Thyroid gland (tissue), 4 donors: Measurements from ENCODE around the gene NUPR1. TPM values are rescaled to one million over a fixed set of nuclear protein-coding genes. Genes with fewer than 3 reads are reported as not detected.

Source experiments
- DNase-seq, 2 donors: peaks; one replicate each; pipeline ENCODE4 v3.0.0-alpha.2; 2019
- H3K27ac ChIP-seq, 3 donors: fragments of 200-600 bp; sonication (generic); 1 replicate in 2 of 3; 2 replicates in 1 of 3; pipeline ENCODE4 v1.5.1; 2016 to 2019; ENCODE audit warnings: mild to moderate bottlenecking in 1 of 3, moderate library complexity in 1 of 3
- H3K27me3 ChIP-seq: fragments of 200-600 bp; sonication (generic); one replicate; pipeline ENCODE4 v1.5.1; 2019
- H3K36me3 ChIP-seq, 2 donors: fragments of 200-600 bp; sonication (generic); one replicate each; pipeline ENCODE4 v1.5.1; 2016 to 2019
- H3K4me1 ChIP-seq, 2 donors: fragments of 200-600 bp; sonication (generic); one replicate each; pipeline ENCODE4 v1.5.1; 2017 to 2019
- H3K4me3 ChIP-seq, 3 donors: fragments of 200-600 bp; sonication (generic); replicated peaks in 1 of 3; 1 replicate in 2 of 3; 2 replicates in 1 of 3; pipeline ENCODE4 v1.5.1; 2016; ENCODE audit warnings: mild to moderate bottlenecking in 1 of 3
- H3K9me3 ChIP-seq: fragments of 200-600 bp; sonication (generic); one replicate; pipeline ENCODE4 v1.5.1; 2017
- CTCF ChIP-seq, 6 experiments: fragments of 200-600 bp in 3 of 6; fragments of 450-650 bp in 3 of 6; sonication (generic) in 3 of 6; IDR thresholded peaks; one replicate each; pipeline ENCODE4 v1.5.1; 2016 to 2019; ENCODE audit warnings: antibody characterized with exemption in 6 of 6, mild to moderate bottlenecking in 2 of 6, inconsistent platforms in 1 of 6, moderate library complexity in 1 of 6
- POLR2A ChIP-seq, 2 donors: fragments of 450-650 bp; IDR thresholded peaks; one replicate each; pipeline ENCODE4 v1.6.1; 2017; ENCODE audit warnings: antibody characterized with exemption in 2 of 2, mild to moderate bottlenecking in 2 of 2, moderate library complexity in 1 of 2
- WGBS, 2 donors: methylation state at CpG; one replicate each; pipeline ENCODE4 v1.1.5; 2017; 5-methylcytosine and 5-hydroxymethylcytosine counted together
- intact Hi-C: fragments of 100-400 bp; cut with DNase I; formaldehyde crosslinking; loops from one replicate; pipeline ENCODE4 v1.15.1; 2023
- total RNA-seq, 4 donors: library from RNA; depleted of rRNA; stranded (reverse); fragments of >200 nt; gene quantifications; one replicate each; pipeline ENCODE4 v1.2.3, GENCODE V29; 2016

Gene NUPR1
- total RNA-seq, 4 donors from 2014 or later = 53.3 to 1,103 (median 535) TPM

GRCh38 chr16:28521436-28521835 lies 17.3 kb downstream of the NUPR1 start:
- 62 to 66% methylated on average over 6 of the region's 6 CpGs for WGBS, 2 donors

GRCh38 chr16:28520672-28521071 lies 18.1 kb downstream of the NUPR1 start:
- intact Hi-C loops = no loop called here
- 81 to 91% methylated on average over 7 of the region's 7 CpGs for WGBS, 2 donors
- no peak for TF ChIP-seq CTCF (IDR thresholded peaks at IDR 0.05)
- peaks cover 23 to 44% of the 10 kb centered on the region in 2 donors for H3K4me1 ChIP-seq
- no peak for DNase-seq
- H3K9me3 ChIP-seq = no peaks in the 10 kb centered on the region
- no peak overlapping the region for H3K4me3 ChIP-seq
- H3K27ac ChIP-seq = no peak overlapping the region
- H3K36me3 ChIP-seq = no peaks in the 10 kb centered on the region
- no peaks in the 10 kb centered on the region for H3K27me3 ChIP-seq

More at GRCh38 chr16:28521436-28521835, 17.3 kb downstream of the NUPR1 start:
- peak; percentile 59 to 66 for DNase-seq
- Histone ChIP-seq H3K27ac (peak overlapping the region in 2 of 3 donors; percentile 20 to 22), H3K4me1 (peaks cover 31 to 52% of the 10 kb centered on the region in 2 donors), H3K27me3 (no peaks in the 10 kb centered on the region), H3K36me3 (no peaks in the 10 kb centered on the region), H3K4me3 (no peak overlapping the region), H3K9me3 (no peaks in the 10 kb centered on the region)
- TF ChIP-seq POLR2A (IDR thresholded peaks at IDR 0.05) (no peak), CTCF (IDR thresholded peaks at IDR 0.05) (no peak)
- intact Hi-C loops = no loop called here

- intact Hi-C loops = no loop called here
- Histone ChIP-seq H3K27me3 (no peaks in the 10 kb centered on the region), H3K36me3 (no peaks in the 10 kb centered on the region), H3K9me3 (no peaks in the 10 kb centered on the region), H3K27ac (no peak overlapping the region), H3K4me3 (no peak overlapping the region), H3K4me1 (no peaks in the 10 kb centered on the region)
- no peak for TF ChIP-seq POLR2A (IDR thresholded peaks at IDR 0.05)
- TF ChIP-seq CTCF (IDR thresholded peaks at IDR 0.05) = no peak
- 94 to 95% methylated on average over 3 to 7 of the region's 7 CpGs for WGBS, 2 donors
- DNase-seq = no peak
Measured at GRCh38 chr16:28514246-28514645, 24.5 kb downstream of the NUPR1 start.

GRCh38 chr16:28513484-28514181 lies 25.1 kb downstream of the NUPR1 start:
- Histone ChIP-seq H3K4me3 (no peak overlapping the region), H3K4me1 (no peaks in the 10 kb centered on the region), H3K36me3 (no peaks in the 10 kb centered on the region), H3K9me3 (no peaks in the 10 kb centered on the region), H3K27me3 (no peaks in the 10 kb centered on the region), H3K27ac (no peak overlapping the region)
- DNase-seq = no peak
- intact Hi-C loops = no loop called here
- TF ChIP-seq POLR2A (IDR thresholded peaks at IDR 0.05) (no peak), CTCF (IDR thresholded peaks at IDR 0.05) (no peak)
- 74 to 83% methylated on average over 10 to 12 of the region's 12 CpGs for WGBS, 2 donors
